Fibroblast of the aortic adventitia (primary cell): ENCODE results near the gene ALPK1. TPM values are rescaled to one million over a fixed set of nuclear protein-coding genes. Genes with fewer than 3 reads are reported as not detected.

ENCODE experiments used
- DNase-seq: peaks from one replicate; pipeline ENCODE4 v3.0.0-alpha.2; 2010; ENCODE audit warnings: low read depth
- H3K4me3 ChIP-seq: 2 replicates; pipeline ENCODE4 v1.5.1; 2011; ENCODE audit warnings: low read depth, mild to moderate bottlenecking, control low read depth, low read length, moderate library complexity
- total RNA-seq: library from RNA; depleted of rRNA; stranded (reverse); fragments of >200 nt; gene quantifications from 2 replicates; pipeline ENCODE4 v1.2.3, GENCODE V29; 2012; ENCODE audit warnings: low replicate concordance
- TF ChIP-seq, protein P1 (sequence below): IDR thresholded peaks from 2 replicates; pipeline ENCODE4 v1.5.1; 2011; ENCODE audit warnings: mild to moderate bottlenecking, low read length, control low read depth, inconsistent platforms; ENCODE audit not compliant: insufficient read depth

Gene ALPK1
- total RNA-seq, 1 donor = 34.1 TPM

DNA sequence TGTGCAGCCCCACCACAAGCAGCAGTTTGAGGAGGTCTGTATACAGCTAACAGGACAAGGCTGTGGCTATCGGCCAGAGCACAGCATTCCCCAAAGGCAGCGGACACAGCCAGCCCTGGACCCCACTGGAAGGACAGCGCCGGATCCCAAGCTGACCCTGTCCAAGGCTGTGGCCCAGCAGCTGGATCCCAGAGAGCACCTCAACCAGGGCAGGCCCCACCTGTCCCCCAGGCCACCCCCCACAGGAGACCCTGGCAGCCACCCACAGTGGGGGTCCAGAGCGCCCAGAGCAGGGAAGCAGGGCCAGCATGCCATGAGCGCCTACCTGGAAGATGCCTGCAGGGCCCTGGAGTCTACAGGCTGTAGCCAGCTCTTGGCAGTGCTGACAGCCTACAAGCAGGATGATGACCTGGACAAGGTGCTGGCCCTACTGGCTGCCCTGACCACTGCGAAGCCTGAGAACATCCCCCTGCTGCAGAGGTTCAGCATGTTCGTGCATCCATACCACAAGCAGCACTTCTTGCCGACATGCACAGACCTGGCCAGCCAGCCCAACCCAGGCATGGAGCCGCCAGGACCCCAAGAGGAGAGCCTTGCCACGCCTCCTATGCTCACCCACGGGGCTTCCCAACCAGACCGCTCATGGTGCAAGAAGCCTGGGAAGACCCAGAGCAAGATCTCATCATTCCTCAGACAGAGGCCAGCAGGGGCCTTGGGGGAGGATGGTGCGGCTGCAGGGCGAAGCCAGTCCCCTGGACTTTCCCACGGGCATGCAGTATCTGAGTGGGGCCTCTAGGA, 62.0 kb downstream of the ALPK1 start:
- TF ChIP-seq, protein P1, sequence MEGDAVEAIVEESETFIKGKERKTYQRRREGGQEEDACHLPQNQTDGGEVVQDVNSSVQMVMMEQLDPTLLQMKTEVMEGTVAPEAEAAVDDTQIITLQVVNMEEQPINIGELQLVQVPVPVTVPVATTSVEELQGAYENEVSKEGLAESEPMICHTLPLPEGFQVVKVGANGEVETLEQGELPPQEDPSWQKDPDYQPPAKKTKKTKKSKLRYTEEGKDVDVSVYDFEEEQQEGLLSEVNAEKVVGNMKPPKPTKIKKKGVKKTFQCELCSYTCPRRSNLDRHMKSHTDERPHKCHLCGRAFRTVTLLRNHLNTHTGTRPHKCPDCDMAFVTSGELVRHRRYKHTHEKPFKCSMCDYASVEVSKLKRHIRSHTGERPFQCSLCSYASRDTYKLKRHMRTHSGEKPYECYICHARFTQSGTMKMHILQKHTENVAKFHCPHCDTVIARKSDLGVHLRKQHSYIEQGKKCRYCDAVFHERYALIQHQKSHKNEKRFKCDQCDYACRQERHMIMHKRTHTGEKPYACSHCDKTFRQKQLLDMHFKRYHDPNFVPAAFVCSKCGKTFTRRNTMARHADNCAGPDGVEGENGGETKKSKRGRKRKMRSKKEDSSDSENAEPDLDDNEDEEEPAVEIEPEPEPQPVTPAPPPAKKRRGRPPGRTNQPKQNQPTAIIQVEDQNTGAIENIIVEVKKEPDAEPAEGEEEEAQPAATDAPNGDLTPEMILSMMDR = no peak
- DNase-seq = no peak
- H3K4me3 ChIP-seq = no peak overlapping the region

DNA sequence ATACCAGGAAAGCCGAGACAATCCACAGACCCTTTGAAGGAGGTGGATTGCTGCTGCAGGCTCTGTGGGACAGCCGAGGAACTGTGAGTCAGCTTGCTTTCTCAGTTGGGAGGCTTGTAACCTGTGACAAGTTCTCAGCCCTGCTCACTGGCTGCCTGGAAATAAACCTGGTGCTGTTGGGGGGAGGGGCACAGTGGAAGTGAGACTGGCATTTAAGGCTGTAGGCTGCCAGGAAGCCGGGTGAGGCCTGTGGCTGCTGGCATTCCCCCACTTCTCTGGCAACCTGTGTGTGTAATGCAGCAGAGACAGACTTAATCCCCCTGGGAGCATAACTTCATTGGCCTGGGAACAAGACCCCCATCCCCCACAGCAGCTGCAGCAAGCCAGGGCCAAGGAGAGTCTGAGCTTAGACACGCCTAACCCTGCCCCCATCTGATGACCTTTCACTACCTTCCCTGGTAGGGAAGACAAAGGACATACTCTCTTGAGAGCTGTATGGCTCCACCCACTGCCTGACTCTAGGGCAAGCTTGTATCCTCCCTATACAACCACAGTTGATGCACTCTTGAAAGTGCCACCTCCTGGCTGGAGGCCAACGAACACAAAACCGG, 64.1 kb downstream of the ALPK1 start:
- TF ChIP-seq, protein P1 = no peak
- no peak overlapping the region for H3K4me3 ChIP-seq
- peak; percentile 7 for DNase-seq

DNA sequence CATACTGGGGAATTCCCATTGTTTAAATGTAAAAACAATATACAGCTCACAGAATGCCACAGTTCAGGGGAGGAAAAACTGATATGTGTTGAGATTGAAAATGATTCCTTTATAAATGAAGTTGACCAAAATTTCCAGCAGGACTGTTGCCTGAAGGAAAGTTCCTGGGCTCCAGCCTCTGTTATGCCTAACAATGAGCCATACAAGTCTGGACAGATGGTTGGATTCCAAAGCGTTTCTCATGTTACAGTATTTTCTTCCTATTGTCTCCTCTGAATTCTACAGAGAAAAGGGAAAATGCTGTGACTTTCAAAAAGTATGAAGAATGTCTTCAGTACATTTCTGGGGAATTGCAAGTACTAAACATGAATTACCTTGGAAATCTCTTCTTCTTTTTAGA, 73.3 kb downstream of the ALPK1 start:
- H3K4me3 ChIP-seq = no peak overlapping the region
- DNase-seq = peak; percentile 27
- TF ChIP-seq, protein P1 = no peak

DNA sequence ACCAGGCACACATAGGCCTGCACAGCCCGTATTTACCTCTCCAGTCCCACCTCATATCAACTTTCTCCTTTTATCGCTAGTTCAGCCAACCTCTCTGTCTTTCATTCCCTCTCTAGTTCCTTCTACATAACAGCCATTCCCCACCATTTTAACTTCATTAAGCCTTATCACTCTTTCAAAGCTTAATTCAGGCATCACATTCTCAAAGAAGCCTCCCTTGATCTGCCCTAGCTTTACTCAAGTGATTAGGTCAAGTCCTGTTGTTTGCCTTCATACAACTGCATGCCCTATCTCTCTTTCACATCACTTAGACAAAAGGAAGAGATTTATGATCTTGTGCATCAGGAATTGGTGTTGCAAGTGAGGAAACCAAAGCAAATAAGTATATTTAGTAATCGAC, 74.2 kb downstream of the ALPK1 start:
- no peak for DNase-seq
- no peak overlapping the region for H3K4me3 ChIP-seq
- TF ChIP-seq, protein P1 = no peak

DNA sequence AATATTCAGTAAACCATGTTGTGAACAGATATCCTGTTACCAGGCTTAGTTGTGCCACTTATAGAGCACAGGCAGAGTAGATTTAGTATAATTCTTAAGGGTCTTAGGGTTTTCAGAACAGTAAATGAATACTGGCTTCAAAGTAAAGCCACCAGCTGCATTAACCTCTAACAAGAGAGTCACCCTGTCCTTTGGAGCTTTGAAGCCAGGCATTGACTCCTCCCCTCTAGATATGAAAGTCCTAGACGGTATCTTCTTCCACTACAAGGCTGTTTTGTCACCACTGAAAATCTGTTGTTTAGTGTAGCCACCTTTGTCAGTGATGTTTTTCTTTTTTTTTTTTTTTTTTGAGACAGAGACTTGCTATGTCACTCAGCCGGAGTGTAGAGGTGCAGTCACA, 77.7 kb downstream of the ALPK1 start:
- H3K4me3 ChIP-seq = no peak overlapping the region
- TF ChIP-seq, protein P1 = no peak
- no peak for DNase-seq

DNA sequence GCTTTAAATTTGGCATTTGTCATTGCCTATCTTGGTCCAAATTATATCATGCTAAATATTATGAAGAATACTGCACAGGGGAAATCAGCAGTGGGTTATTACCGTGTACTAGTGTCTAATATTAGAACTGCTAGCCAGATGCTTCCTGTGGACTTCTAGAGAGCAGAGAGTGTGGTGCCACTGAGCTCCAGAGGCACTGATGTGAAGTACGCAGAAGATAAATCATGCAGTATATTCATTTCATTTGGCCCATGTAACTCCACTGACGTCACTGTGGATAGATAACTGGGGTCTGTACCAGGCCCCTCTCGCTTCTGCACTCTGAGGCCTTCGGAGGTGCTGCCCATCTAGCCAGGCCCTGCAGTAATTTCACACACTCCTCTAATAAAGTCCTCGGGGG, 80.0 kb downstream of the ALPK1 start:
- DNase-seq = no peak
- TF ChIP-seq, protein P1 = no peak
- H3K4me3 ChIP-seq = no peak overlapping the region
